Stomach (tissue), 4 donors: ENCODE data around the gene CCNYL1.

Experiments used
- POLR2A ChIP-seq, 4 donors: fragments of 450-650 bp; IDR thresholded peaks; one replicate each; pipeline ENCODE4 v1.6.1; 2016; ENCODE audit warnings: antibody characterized with exemption in 4 of 4, control low read depth in 2 of 4, mild to moderate bottlenecking in 1 of 4, moderate library complexity in 1 of 4
- TF ChIP-seq, protein P1 (sequence below), 7 experiments: fragments of 450-650 bp in 4 of 7; fragments of 200-600 bp in 3 of 7; sonication (generic) in 3 of 7; IDR thresholded peaks; one replicate each; pipeline ENCODE4 v1.5.1; 2016 to 2019; ENCODE audit warnings: antibody characterized with exemption in 7 of 7, control low read depth in 2 of 7, mild to moderate bottlenecking in 1 of 7

DNA sequence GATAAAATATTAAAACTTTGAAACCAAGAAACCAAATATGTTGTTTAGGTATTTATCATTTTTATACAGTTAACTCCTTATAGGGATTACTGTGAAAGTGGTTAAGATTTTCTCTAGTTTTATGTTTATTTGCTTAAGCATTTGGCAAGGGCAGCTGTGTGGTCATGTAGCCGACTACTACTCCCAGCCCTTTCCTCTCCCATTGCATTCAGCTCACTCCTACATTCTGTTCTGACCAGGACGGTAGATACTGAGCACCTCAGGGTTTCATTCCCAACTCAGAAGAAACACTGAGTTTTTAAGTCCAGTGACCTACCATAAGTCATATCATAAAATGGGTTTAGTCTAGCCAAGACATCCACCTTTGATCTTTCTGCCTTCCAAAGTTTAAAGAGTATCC is 38.4 kb downstream of the CCNYL1 start:
- TF ChIP-seq, protein P1, sequence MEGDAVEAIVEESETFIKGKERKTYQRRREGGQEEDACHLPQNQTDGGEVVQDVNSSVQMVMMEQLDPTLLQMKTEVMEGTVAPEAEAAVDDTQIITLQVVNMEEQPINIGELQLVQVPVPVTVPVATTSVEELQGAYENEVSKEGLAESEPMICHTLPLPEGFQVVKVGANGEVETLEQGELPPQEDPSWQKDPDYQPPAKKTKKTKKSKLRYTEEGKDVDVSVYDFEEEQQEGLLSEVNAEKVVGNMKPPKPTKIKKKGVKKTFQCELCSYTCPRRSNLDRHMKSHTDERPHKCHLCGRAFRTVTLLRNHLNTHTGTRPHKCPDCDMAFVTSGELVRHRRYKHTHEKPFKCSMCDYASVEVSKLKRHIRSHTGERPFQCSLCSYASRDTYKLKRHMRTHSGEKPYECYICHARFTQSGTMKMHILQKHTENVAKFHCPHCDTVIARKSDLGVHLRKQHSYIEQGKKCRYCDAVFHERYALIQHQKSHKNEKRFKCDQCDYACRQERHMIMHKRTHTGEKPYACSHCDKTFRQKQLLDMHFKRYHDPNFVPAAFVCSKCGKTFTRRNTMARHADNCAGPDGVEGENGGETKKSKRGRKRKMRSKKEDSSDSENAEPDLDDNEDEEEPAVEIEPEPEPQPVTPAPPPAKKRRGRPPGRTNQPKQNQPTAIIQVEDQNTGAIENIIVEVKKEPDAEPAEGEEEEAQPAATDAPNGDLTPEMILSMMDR (IDR thresholded peaks at IDR 0.05) = no peak
- TF ChIP-seq POLR2A (IDR thresholded peaks at IDR 0.05) = no peak
